Suprapubic skin (tissue), 4 donors: ENCODE measurements around the gene TMCO2. TPM values are rescaled to one million over a fixed set of nuclear protein-coding genes. Genes with fewer than 3 reads are reported as not detected.
A peak's percentile ranks its signal among the peaks of the same experiment; 100 is the strongest.

Experiments
- DNase-seq, 2 donors: peaks; one replicate each; pipeline ENCODE4 v3.0.0-alpha.2; 2019; ENCODE audit warnings: low spot score in 2 of 2
- H3K27ac ChIP-seq: fragments of 200-600 bp; sonication (generic); one replicate; pipeline ENCODE4 v1.5.1; 2019
- H3K27me3 ChIP-seq: fragments of 200-600 bp; sonication (generic); one replicate; pipeline ENCODE4 v1.5.1; 2019
- H3K36me3 ChIP-seq: fragments of 200-600 bp; sonication (generic); one replicate; pipeline ENCODE4 v1.5.1; 2019
- H3K4me1 ChIP-seq: fragments of 200-600 bp; sonication (generic); one replicate; pipeline ENCODE4 v1.5.1; 2019
- H3K4me3 ChIP-seq: fragments of 200-600 bp; sonication (generic); one replicate; pipeline ENCODE4 v1.5.1; 2019; ENCODE audit warnings: mild to moderate bottlenecking
- H3K9me3 ChIP-seq: fragments of 200-600 bp; sonication (generic); one replicate; pipeline ENCODE4 v1.5.1; 2019
- CTCF ChIP-seq, 2 donors: fragments of 200-600 bp in 1 of 2; fragments of 450-650 bp in 1 of 2; sonication (generic) in 1 of 2; IDR thresholded peaks; one replicate each; pipeline ENCODE4 v1.5.1; 2016 to 2019; ENCODE audit warnings: antibody characterized with exemption in 2 of 2, mild to moderate bottlenecking in 1 of 2, moderate library complexity in 1 of 2
- EP300 ChIP-seq: sonication (generic); formaldehyde crosslinking; IDR thresholded peaks from one replicate; pipeline ENCODE4 v1.6.1; 2017; ENCODE audit warnings: antibody characterized with exemption
- POLR2A ChIP-seq, 2 donors: fragments of 450-650 bp; IDR thresholded peaks; one replicate each; pipeline ENCODE4 v1.6.1; 2017; ENCODE audit warnings: antibody characterized with exemption in 2 of 2, mild to moderate bottlenecking in 2 of 2, moderate library complexity in 2 of 2
- POLR2AphosphoS5 ChIP-seq, 3 donors: sonication (generic); formaldehyde crosslinking; IDR thresholded peaks; one replicate each; pipeline ENCODE4 v1.6.1; 2017; ENCODE audit warnings: antibody characterized with exemption in 3 of 3
- WGBS: methylation state at CpG from one replicate; pipeline ENCODE4 v1.1.5; 2018; 5-methylcytosine and 5-hydroxymethylcytosine counted together
- total RNA-seq, 4 donors: library from RNA; depleted of rRNA; stranded (reverse); fragments of >200 nt; gene quantifications; one replicate each; pipeline ENCODE4 v1.1.0, GENCODE V29; 2016

Gene TMCO2
- total RNA-seq, 4 donors from 2014 or later = not detected

DNA sequence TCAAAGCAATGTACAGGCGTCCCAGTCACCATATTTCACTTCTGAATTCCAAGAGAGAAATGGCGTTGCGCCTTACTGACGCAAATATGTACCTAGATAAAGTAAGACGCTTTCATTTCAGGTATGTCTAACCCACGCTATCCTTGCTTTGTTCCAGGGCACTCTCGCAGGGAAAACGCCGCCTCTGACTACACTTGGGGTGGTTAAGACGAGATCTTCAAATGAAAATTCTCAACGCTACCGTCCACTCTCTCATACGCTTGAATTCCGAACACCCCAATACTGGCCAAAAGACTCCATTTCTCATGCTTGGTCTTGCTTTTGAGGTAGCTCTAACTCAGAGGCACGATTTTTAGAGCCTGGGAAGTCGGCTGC is 9.6 kb downstream of the TMCO2 start:
- peaks cover 16% of the 10 kb centered on the region for H3K36me3 ChIP-seq
- peaks cover 31% of the 10 kb centered on the region for H3K4me1 ChIP-seq
- peak overlapping the region; percentile 96 for H3K27ac ChIP-seq
- peak in 1 of 2 donors; percentile 12 for TF ChIP-seq CTCF (IDR thresholded peaks at IDR 0.05)
- no peak for TF ChIP-seq POLR2A (IDR thresholded peaks at IDR 0.05)
- no peak for TF ChIP-seq POLR2AphosphoS5 (IDR thresholded peaks at IDR 0.05)
- H3K4me3 ChIP-seq = peak overlapping the region; percentile 89
- no peak for DNase-seq
- H3K27me3 ChIP-seq = no peaks in the 10 kb centered on the region
- WGBS = under 1% methylated on average over 14 of the region's 16 CpGs
- H3K9me3 ChIP-seq = no peaks in the 10 kb centered on the region

DNA sequence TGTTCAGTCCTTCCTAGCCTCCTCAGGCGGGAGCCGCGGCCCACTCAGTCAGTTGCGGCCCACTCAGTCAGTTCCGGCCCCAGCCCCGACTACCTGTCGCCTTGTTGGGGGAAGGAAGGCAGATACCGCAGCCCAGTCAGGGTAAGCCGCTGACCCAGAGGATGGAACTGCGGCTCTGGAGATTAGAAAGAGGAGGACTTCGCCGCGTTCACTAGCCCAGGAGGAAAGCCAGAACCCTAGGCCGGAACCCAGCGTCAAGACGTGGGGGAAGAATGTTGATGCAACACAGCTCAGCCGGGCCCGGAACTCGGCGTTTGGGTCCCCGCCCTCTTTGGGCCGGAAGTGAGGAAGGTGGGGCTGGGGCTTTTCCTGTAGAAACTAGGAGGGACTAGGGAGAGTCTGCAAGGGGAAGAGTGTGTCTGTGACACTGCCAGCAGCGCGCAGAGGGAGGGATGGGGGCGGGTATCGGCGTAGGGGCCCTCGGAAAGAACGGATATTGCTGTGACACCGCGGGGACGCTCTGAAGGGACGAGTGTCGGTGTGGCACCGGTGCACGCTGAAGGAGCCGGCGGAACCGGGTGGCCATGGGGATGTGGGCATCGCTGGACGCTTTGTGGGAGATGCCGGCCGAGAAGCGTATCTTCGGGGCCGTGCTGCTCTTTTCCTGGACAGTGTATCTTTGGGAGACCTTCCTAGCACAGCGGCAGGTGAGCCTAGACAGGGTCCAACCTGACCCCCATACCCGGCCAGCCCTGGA is 10.1 kb downstream of the TMCO2 start, which contains the start of gene ZMPSTE24:
ZMPSTE24 (plus strand) TSS at position 549 of the 757 bp plus-strand sequence; CDS start at position 585, 36 bp downstream.
- H3K27me3 ChIP-seq = no peaks in the 10 kb centered on the region
- peak; percentile 97 to 98 for DNase-seq
- H3K27ac ChIP-seq = peak within 1 kb of the TSS; percentile 96
- H3K36me3 ChIP-seq = peaks cover 22% of the 10 kb centered on the region
- no peaks in the 10 kb centered on the region for H3K9me3 ChIP-seq
- TF ChIP-seq CTCF (IDR thresholded peaks at IDR 0.05) (no peak), EP300 (no peak), POLR2AphosphoS5 (IDR thresholded peaks at IDR 0.05) (peak; percentile 15 to 94 (median 63)), POLR2A (IDR thresholded peaks at IDR 0.05) (peak in 1 of 2 donors; percentile 45)
- peak within 1 kb of the TSS; percentile 89 for H3K4me3 ChIP-seq
- H3K4me1 ChIP-seq = peaks cover 31% of the 10 kb centered on the region
- under 1% methylated on average over 47 of the region's 48 CpGs for WGBS

DNA sequence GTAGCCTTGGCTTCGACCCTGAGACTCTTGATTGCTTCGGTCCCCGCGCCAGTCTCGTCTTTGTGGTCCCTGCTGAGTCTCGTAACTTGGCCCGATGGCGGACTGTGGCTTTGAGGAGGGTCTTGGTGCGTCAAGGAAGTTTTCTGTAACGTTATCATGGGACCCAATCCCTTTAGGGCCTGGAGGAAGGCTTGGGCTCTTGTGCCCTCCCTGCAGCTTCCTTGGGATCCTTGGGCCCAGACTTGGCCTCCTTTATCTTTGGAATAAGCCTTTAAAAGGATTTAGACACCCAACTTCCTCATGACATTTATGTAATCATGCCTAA is 10.7 kb downstream of the TMCO2 start:
- H3K4me3 ChIP-seq = peak overlapping the region; percentile 89
- H3K36me3 ChIP-seq = peaks cover 26% of the 10 kb centered on the region
- TF ChIP-seq CTCF (IDR thresholded peaks at IDR 0.05) (no peak), EP300 (no peak), POLR2A (IDR thresholded peaks at IDR 0.05) (no peak), POLR2AphosphoS5 (IDR thresholded peaks at IDR 0.05) (no peak)
- H3K27ac ChIP-seq = peak overlapping the region; percentile 96
- no peaks in the 10 kb centered on the region for H3K9me3 ChIP-seq
- DNase-seq = no peak
- H3K4me1 ChIP-seq = peaks cover 34% of the 10 kb centered on the region
- no peaks in the 10 kb centered on the region for H3K27me3 ChIP-seq
- 0% methylated on average over 10 of the region's 10 CpGs for WGBS

DNA sequence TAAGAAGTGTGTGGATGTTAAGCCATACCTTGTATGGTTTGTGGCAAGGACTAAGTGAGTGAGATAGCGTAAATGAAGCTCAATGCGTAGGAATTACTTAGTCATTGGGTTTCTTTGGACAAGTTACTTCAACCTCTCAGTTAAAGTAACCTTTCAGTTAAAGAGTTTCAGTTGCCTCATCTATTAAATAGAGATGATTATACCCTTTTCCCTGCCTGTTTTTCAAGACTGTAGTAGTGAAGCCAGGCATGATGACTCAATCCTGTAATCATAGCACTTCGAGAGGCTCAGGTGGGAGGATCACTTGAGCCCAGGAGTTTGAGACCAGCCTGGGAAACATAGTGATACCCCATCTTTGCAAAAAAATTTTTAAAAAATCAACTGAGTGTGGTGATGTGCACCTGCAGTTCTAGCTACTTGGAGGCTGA is 16.6 kb downstream of the TMCO2 start:
- Histone ChIP-seq H3K9me3 (no peaks in the 10 kb centered on the region), H3K4me3 (no peak overlapping the region), H3K27ac (no peak overlapping the region), H3K4me1 (peaks cover 24% of the 10 kb centered on the region), H3K27me3 (no peaks in the 10 kb centered on the region), H3K36me3 (peaks cover 57% of the 10 kb centered on the region)
- 82% methylated on average over 3 of the region's 3 CpGs for WGBS
- DNase-seq = no peak
- TF ChIP-seq CTCF (IDR thresholded peaks at IDR 0.05) (no peak), POLR2A (IDR thresholded peaks at IDR 0.05) (no peak), EP300 (no peak), POLR2AphosphoS5 (IDR thresholded peaks at IDR 0.05) (no peak)

DNA sequence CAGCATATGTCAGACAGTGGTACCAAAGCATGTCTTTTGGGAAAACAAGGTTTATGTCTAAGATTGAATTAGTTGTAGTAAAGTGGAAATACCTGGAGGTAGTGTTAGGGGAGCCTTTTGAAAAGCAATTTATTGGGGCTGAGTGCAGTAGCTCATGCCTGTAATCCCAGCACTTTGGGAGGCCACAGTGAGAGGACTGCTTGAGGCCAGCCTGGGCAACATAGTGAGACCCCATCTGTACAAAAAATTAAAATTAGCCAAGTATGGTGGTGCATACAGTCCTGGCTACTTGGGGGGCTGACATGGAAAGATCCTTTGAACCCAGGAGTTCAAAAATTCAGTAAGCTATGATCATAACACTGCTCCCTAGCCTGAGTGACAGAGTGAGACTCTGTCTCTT is 17.6 kb downstream of the TMCO2 start:
- peaks cover 67% of the 10 kb centered on the region for H3K36me3 ChIP-seq

More for the DNA sequence above, 17.6 kb downstream of the TMCO2 start:
- no peak for TF ChIP-seq POLR2AphosphoS5 (IDR thresholded peaks at IDR 0.05)
- no peak for TF ChIP-seq POLR2A (IDR thresholded peaks at IDR 0.05)
- no peak for TF ChIP-seq CTCF (IDR thresholded peaks at IDR 0.05)
- TF ChIP-seq EP300 = no peak
- Histone ChIP-seq H3K9me3 (no peaks in the 10 kb centered on the region), H3K27ac (no peak overlapping the region), H3K4me1 (peaks cover 17% of the 10 kb centered on the region), H3K4me3 (no peak overlapping the region), H3K27me3 (no peaks in the 10 kb centered on the region)
- no peak for DNase-seq
